Measurements from ENCODE around the gene MAP7D3.
"Not testable (repeated sequence)": the region's sequence is repeated elsewhere in the genome, so short reads cannot be mapped to it uniquely, and the experiment has no call there.

The MAP7D3 gene

DNA sequence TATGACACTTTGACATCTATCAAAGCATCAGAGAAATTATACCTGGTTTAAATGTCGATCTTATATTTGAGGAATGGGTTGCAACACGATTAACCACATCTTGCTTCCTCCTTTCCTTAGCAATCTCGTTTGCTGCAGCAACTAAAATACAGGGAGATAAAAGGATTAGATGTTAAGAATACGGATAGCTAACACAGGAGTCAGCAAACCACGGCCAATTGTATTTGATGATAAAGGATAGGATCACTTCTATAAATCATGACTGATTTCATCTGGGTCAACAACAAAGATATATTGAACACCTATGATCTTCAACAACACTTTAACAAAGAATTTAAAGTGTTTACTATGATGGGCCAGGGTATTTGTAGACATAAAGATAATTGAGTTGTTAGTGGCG lies 5.0 kb downstream of the MAP7D3 start:
- no peak for DNase-seq

DNA sequence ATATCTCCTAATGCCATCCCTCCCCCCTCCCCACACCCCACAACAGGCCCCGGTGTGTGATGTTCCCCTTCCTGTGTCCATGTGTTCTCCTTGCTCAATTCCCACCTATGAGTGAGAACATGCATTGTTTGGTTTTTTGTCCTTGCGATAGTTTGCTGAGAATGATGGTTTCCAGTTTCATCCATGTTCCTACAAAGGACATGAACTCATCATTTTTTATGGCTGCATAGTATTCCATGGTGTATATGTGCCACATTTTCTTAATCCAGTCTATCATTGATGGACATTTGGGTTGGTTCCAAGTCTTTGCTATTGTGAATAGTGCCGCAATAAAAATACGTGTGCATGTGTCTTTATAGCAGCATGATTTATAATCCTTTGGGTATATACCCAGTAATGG lies 13.4 kb downstream of the MAP7D3 start:
- not testable (repeated sequence) for DNase-seq

GRCh38 chrX:136237074-136237473 lies 14.1 kb downstream of the MAP7D3 start:
- no peak for DNase-seq

GRCh38 chrX:136228839-136229207 lies 22.4 kb downstream of the MAP7D3 start:
- DNase-seq = no peak

DNA sequence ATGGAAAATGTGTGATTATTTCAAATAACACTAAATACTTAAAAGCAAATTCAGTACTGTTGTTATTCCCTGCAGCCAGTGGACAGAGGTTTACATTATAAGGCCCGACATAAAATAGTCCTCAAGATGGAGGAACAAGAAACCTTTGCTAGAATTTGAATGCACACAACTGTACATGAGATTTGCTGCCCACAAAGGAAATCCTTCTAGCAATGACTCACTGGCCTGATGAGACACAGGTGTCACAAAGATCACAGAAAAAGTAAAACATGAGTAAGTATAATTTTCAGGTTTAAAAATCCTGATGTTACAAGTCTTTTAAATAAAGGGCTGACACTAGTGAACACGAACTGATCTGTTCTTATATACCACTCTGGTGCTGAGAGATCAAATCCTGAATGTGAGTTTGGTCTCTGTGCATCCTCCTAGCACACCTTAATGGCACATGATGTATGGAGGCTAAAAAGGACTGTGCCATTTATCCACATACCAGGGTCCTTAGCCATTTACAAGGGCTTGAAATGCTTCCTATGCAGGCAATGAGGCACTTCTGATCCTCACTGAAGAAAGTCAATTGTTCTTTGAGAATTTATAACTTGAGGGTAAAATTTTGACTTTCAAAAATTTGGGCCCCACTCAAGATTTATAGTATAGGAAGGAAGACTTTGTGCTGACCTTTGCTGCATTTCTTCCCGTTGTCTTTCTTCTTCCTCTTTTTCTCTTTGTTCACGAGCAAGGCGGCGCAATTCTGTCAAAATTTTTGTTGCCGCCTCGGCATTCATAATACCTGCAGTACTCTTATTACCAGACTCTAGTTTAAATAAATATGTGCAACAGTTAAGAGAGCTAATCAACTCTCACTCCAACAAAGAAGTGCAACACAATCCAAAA lies 23.0 kb downstream of the MAP7D3 start:
- no peak for DNase-seq

DNA sequence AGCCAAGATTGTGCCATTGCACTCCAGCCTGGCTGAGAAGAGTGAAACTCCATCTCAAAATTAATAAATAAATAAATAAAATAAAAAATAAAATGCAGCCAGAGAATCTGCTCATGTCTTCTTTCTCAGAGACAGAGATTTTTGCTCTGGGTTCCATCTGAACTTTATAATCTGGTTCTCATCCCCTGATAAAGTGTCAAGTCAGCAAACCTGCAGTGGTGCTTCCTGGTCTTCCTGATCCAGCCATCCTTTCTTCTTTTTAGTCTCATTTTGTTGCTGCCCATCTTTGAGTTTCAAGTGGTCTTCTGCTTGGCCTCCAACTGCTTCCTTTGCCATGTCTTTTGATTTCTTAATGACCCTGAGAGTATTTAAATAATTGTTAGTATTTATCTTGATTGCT lies 24.1 kb downstream of the MAP7D3 start:
- no peak for DNase-seq

GRCh38 chrX:136221851-136222513 lies 29.2 kb downstream of the MAP7D3 start:
- no peak for DNase-seq

DNA sequence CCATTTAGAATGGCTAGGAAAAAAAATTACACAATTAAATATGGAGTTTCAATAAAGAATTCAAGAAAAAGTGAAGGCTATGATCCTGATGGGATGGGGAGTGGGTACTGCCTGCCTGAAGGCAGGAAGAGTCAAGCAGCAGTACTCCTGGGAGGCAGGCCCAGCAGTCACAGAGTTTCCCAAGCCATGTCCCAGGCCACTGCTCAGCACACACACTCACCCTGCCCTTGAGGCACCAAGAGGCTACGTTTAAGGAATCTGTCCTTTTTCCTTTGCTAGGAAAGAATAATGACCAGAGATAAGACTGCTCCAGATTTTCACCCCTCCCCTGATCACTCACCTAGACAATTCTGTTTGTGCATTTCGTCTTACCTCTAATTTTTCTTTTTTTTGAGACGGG lies 30.2 kb downstream of the MAP7D3 start:
- DNase-seq = no peak

GRCh38 chrX:136220540-136220939 lies 30.7 kb downstream of the MAP7D3 start:
- DNase-seq = no peak

DNA sequence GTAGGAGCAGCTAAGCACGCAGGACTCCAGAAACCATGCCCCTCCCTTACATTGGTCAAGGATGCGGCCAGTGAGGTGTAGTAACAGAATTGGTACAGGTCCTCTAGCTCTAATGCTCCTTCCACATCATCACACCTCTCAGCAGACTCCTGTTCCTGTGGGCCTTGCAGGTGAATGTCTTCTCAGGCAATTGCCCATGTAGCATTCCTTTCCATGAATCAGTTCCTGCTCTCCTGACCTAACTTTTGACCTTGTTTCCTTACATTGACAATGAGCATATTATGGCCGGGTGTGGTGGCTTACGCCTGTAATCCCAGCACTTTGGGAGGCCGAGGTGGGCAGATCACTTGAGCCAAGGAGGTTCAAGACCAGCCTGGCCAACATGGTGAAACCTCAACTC lies 31.3 kb downstream of the MAP7D3 start:
- no peak for DNase-seq

DNA sequence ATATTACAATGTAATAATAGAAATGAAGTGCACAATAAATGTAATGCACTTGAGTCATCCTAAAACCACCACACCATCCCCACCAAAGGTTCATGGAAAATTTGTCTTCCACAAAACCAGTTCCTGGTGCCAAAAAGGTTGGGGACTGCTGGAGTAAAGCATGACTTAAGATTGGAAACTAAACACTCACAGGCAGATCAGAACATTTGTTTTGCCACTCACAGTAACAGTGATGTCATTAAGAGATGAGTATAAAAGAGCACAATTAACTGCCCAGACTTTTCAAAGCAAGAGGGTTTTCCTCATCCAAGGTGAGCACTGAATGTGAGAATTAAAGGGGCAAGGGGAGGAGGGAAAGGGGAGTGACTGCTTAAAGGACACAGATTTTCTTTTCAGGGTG lies 35.6 kb downstream of the MAP7D3 start:
- DNase-seq = no peak

DNA sequence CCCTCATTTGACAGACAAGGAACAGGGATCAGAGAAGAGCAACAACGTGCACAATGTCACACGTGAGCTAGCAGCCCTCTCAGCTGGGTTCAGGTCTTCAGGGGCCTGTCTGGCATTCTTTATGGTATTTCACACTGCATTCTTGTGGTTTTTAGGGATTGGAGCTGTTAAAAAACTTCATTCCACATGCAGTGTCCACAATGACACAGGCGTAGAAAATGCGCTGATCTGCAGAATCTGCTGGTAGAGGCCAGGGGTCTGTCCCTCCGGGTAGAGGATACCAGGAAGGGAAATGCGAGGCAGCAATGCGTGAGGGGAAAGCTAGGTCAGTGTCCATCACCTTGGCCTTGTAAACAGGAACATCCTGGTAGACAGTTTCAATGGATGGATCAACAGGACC lies 36.6 kb downstream of the MAP7D3 start:
- no peak for DNase-seq

GRCh38 chrX:136212557-136213111 lies 38.6 kb downstream of the MAP7D3 start:
- DNase-seq = no peak

DNA sequence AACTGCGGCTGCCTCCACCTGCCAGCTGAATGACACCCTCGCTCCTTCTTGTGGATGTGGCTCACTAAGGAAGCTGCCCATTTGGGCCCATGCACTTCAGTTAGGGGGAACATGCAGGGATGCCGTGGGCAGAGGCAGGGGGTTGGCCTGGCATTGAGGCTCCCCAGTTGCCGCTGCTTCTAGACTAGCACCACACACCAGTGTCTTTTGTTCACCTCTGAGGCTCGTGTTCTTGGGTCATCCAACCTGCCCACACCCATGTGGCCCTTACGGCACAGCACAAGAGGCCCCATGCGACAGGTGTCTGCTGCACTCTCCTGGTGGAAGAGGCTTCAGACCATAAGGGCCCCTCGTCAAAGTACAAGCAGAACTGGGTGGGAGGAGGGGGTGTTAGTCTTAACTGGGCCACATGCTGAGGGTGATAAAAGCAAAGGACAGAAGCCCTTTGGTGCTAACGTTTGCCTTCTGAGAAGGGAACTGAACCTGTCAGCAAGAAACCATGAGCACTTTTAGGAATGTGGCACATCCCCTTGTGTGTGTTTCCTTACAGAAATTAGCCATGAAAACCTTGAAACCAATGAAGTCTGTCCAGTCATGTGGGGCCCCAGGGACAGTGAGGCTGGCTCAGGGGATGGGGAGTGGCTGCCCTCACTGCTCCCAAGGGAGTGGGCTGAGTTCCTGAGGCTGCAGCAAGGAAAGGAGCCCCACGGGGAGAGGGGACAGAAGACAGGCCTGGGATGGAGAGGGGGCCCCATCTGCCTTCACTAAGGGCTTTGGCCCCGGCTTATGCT lies 39.2 kb downstream of the MAP7D3 start:
- no peak for DNase-seq

DNA sequence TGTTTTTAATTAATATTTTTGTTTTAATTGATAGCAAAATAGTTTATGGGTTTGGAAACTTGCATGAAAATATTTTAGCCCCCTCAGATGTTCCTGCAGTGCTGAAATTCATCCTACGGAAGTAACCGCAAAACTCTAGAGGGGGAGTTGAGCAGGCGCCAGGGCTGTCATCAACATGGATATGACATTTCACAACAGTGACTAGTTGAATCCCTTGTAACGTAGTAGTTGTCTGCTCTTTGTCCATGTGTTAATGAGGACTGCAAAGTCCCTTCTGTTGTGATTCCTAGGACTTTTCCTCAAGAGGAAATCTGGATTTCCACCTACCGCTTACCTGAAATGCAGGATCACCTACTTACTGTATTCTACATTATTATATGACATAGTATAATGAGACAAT lies 40.4 kb downstream of the MAP7D3 start:
- no peak for DNase-seq

- DNase-seq = no peak
Measured at GRCh38 chrX:136210243-136210642, 41.0 kb downstream of the MAP7D3 start.

DNA sequence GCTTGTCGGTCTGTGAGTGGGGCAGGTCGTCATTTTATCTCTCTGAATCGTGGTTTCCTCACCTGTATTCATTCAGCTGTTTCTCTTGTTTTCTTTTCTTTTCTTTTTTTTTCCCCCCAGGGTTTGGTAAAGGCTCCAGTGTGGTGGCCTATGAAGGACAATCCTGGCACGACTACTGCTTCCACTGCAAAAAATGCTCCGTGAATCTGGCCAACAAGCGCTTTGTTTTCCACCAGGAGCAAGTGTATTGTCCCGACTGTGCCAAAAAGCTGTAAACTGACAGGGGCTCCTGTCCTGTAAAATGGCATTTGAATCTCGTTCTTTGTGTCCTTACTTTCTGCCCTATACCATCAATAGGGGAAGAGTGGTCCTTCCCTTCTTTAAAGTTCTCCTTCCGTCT lies 41.4 kb downstream of the MAP7D3 start:
- DNase-seq = no peak

- DNase-seq = peak; percentile 39
Measured at GRCh38 chrX:136209016-136209738, 42.0 kb downstream of the MAP7D3 start.

GRCh38 chrX:136207546-136207945 lies 43.7 kb downstream of the MAP7D3 start:
- no peak for DNase-seq

DNA sequence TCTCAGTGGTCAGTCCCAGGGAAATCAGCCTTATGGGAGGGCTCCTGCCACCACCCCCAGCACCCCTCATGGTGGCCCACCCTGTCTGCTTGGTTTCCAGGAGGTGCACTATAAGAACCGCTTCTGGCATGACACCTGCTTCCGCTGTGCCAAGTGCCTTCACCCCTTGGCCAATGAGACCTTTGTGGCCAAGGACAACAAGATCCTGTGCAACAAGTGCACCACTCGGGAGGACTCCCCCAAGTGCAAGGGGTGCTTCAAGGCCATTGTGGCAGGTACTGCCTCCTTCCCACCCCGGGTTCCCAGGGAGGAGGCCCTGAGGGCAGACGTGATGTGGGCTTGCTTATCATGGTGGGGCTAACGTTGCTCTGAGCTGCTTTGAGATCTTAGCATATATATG lies 44.3 kb downstream of the MAP7D3 start:
- no peak for DNase-seq

- no peak for DNase-seq
Measured at GRCh38 chrX:136205882-136206380, 45.3 kb downstream of the MAP7D3 start.

DNA sequence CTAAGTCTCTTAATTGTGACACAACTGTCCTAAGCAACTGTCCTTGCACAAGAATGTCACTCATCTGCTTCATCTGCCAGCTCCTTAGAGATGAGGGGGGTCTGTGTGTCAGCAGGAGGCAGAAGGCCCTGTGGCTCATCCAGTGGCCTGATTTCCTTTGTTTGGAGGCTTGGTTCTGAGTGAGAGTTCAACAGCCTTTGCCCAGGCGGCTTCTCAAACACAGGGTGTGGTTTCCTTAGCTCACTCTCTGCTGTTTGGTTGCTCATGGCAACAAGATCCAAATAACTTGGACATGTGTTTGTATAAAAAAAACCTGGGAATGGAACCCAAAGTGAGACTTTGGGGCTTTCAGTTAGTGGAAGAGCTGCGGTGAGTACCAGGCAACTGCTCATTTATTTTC lies 46.6 kb downstream of the MAP7D3 start:
- no peak for DNase-seq

GRCh38 chrX:136203951-136204350 lies 47.2 kb downstream of the MAP7D3 start:
- no peak for DNase-seq

Measured in activated CD4-positive, alpha-beta T cell treated with anti-CD3 and anti-CD28 coated beads for 48 hours (primary cell).